ENCODE results near the gene IER3.
A peak's percentile ranks its signal among the peaks of the same experiment; 100 is the strongest.

Gene IER3

GRCh38 chr6:30754631-30755030 is 10.3 kb upstream of the IER3 start (continued):
- TF ChIP-seq AEBP2 (tag by site-specific recombination; IDR thresholded peaks at IDR 0.05; ENCODE audit: borderline replicate concordance) (no peak), ZBTB10 (tag by site-specific recombination; IDR thresholded peaks at IDR 0.05) (no peak), ZBTB44 (tag by site-specific recombination; IDR thresholded peaks at IDR 0.05) (no peak)

- CTCF ChIA-PET, result interaction anchor here (0.6 to 2.2 kb wide), 19 partner anchors 9 to 335 kb away, joined by 3 to 20 read pairs (median 4); partner anchors contain the start of gene DHX16
- H3K4me1 ChIP-seq (ENCODE audit: control insufficient read depth, insufficient read depth, low read length), result peaks cover 19% of the 10 kb centered on the region
- H3K9me3 ChIP-seq (ENCODE audit: control insufficient read depth, insufficient read depth, low read depth, low read length), result no peaks in the 10 kb centered on the region
- no peak overlapping the region for H3K4me3 ChIP-seq (ENCODE audit: low read depth, low read length)
- POLR2A ChIA-PET, result interaction anchor here (0.5 to 2.5 kb wide), 27 partner anchors 9 to 155 kb away, joined by 3 to 84 read pairs (median 6); partner anchors contain the start of genes DDR1, DHX16, FLOT1 and GTF2H4
- H3K27ac ChIP-seq (ENCODE audit: extremely low read depth, low read depth, low read length), result peak overlapping the region; percentile 98
- H3K36me3 ChIP-seq (ENCODE audit: control insufficient read depth in 2 of 2, insufficient read depth in 1 of 2, low read length in 2 of 2), result no peaks in the 10 kb centered on the region
- TF ChIP-seq ZNF341 (tag by site-specific recombination; IDR thresholded peaks at IDR 0.05; ENCODE audit: low read depth), result no peak
- TF ChIP-seq PRDM4 (tag by site-specific recombination; IDR thresholded peaks at IDR 0.05), result peak; percentile 15; the same call in 1 of the 2 replicates
- peak; percentile 48 for TF ChIP-seq ZNF580 (tag by site-specific recombination; IDR thresholded peaks at IDR 0.05)
- peak; percentile 33; the same call in 1 of the 2 replicates for TF ChIP-seq KLF9 (tag by site-specific recombination; IDR thresholded peaks at IDR 0.05; ENCODE audit: low read depth)
- peak; percentile 96 for TF ChIP-seq ZEB2 (tag by site-specific recombination; IDR thresholded peaks at IDR 0.05)
- TF ChIP-seq SCRT1 (tag by site-specific recombination; IDR thresholded peaks at IDR 0.05; ENCODE audit: borderline replicate concordance), result no peak
- TF ChIP-seq ZNF184 (tag by site-specific recombination; IDR thresholded peaks at IDR 0.05), result peak; percentile 76; the same call in 1 of the 2 replicates
- TF ChIP-seq ZNF768 (tag by site-specific recombination; IDR thresholded peaks at IDR 0.05), result no peak
- TF ChIP-seq ZNF2 (tag by site-specific recombination; IDR thresholded peaks at IDR 0.05), result peak; percentile 55; the same call in 1 of the 2 replicates
- TF ChIP-seq ZNF571 (tag by site-specific recombination; IDR thresholded peaks at IDR 0.05), result no peak
- no peak for TF ChIP-seq ZNF140 (tag by site-specific recombination; IDR thresholded peaks at IDR 0.05)
- peak; percentile 94 for TF ChIP-seq ZBTB20 (tag by site-specific recombination; IDR thresholded peaks at IDR 0.05)
- TF ChIP-seq GLIS1 (tag by site-specific recombination; IDR thresholded peaks at IDR 0.05), result peak; percentile 86
- TF ChIP-seq ZBTB26 (tag by site-specific recombination; optimal IDR thresholded peaks at IDR 0.05), result peak; percentile 32
- TF ChIP-seq ZIC2 (tag by site-specific recombination; IDR thresholded peaks at IDR 0.05), result peak; percentile 77
- no peak for TF ChIP-seq RBAK (tag by site-specific recombination; IDR thresholded peaks at IDR 0.05)
- TF ChIP-seq HIC1 (tag by site-specific recombination; IDR thresholded peaks at IDR 0.05), result peak; percentile 67; the same call in 1 of the 2 replicates
Observed at GRCh38 chr6:30752157-30752927, 8.0 kb upstream of the IER3 start.
